GM21381 (cell line): ENCODE results near the gene CBX8.
A peak's percentile ranks its signal among the peaks of the same experiment; 100 is the strongest.

Experiments used
- ATAC-seq: cut with Tn5 transposase; IDR thresholded peaks from one replicate; pipeline ENCODE4 v1.9.1; 2021; ENCODE audit warnings: mild to moderate bottlenecking, moderate library complexity; ENCODE audit not compliant: unreplicated experiment

Gene CBX8

DNA sequence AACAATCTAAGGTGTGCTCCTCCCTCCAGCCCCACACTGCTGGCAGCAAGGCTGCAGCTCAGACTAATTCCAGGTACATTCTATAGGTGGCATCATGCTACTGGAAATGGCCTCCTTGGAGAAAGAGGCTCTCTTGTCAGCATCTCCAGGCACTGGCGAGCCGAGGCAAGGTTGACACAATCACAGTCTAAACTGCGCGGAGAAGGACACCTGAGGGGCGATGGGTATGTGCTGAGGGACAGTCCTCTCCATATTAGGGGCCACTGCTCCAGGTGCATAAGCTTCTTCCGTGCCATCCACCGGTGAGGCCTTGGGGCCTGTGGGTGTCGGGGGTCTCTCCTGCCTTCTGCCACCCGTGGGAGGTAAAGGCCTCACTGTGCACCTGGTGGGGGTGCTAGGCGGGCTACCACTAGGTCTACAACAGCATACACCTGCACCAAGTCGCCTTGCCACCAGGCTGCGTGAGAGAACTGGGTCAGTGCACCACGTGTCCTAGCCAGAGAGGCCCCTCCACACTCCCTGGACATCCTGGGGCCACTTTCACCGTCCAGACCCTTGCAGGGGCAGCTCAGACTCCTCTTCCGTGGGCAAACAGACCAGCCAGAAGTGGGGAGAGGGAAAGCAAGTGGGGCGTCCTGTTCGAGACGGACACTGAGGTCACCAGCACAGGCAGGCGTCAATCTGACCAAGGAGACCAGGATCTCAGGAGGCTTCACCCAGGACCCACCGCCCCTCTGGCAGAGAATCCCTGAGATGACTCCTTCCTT, 12.1 kb upstream of the CBX8 start:
- ATAC-seq, result no peak

- ATAC-seq, result no peak
Measured at GRCh38 chr17:79806863-79807720, 10.2 kb upstream of the CBX8 start.

DNA sequence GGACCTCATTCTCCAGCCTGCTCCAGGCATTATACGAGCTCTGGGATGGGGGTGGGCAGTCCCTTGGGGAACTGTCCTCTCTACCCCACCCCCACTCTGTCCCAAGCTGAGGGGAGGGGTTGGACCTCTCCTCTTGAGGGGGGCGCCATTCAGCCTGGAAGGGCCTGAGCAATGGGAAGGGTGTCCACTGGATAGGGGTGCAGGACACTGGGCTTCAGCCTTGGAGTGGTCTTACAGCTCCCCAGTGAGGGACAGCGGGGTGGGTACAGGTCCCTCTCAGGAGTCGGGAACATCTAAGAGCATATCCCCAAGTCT, 9.5 kb upstream of the CBX8 start:
- ATAC-seq, result no peak

- peak; percentile 3 for ATAC-seq
Measured at GRCh38 chr17:79804856-79805696, 8.2 kb upstream of the CBX8 start.

- ATAC-seq, result peak; percentile 52
Measured at GRCh38 chr17:79803997-79804855, 7.3 kb upstream of the CBX8 start.

- ATAC-seq, result no peak
Measured at GRCh38 chr17:79803421-79803996, 6.6 kb upstream of the CBX8 start.

DNA sequence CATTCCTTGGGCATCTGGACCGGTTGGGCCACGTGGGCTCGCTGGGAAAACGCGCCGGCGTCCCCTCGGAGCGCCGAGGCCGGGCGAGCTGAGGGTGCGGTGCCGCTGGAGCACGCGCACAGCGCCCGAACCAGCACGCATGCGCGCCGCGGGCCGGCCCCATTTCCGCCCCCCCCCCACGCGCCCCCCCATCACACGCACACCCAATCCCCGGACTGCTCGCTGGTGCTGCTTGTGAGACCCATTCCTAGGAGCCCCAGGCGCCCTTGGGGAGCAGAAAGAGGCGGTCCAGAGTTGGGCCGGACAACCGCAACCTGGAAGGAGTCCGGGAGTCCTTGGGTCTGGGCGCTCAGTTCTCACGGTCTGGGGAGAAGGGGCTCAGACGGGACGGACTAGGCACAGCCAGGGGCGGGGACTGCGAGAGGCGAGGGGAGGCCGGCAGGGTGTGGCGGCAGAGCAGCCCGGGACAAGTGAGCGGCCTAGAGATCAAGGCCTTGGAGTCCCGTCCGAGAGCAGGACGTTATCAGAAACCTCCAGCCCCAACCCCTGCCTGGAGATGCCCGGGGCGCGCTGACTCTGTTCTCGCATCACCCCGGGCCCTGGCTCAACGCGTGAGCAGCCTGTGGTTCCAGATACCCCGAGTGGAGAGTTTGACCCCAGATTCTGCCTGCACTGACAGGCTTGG, 6.0 kb upstream of the CBX8 start:
- no peak for ATAC-seq

- no peak for ATAC-seq
Measured at GRCh38 chr17:79802039-79802735, 5.3 kb upstream of the CBX8 start.

DNA sequence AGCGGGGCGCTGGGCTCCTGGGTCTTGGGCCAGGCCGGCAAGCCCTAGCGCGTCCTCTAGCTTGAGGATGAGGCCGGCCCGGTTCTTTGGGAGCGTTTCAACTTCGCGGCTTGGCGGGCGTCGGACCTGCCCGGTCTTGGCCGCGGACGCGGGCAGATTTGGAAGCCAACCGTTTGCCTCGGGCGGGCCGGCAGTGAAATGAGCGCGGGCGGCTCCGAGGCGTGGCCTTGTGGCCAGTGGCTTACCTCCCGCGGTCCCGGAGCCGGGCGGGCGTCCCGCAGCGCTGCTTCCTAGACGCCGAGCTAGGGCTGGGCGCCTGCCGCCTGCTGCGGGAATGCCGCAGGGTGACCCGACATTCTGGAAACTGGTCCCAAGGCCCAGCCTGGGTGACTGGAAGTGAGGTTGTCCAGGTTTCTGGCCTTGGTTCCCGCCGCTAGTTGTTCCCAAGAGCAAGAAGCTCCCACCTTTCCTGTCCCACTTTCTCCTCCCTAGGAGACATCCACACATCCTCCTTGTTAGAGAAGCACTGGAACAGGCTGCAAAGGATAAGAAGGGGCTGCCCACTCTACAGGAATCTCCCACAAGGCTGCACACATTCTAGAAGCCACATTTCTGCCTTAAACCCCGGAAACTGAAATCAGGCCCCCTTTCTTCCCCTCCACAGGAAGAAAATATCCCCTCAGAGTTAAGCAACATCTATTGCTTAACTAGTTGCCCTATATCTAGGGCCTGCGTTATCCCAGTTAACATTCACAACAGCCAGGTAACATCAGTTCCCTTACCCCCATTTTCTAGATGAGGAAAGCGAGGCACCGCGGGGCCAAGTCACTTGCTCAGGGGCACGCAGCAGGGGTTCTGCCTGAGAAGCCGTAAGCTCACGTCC, 4.5 kb upstream of the CBX8 start:
- ATAC-seq, result no peak

DNA sequence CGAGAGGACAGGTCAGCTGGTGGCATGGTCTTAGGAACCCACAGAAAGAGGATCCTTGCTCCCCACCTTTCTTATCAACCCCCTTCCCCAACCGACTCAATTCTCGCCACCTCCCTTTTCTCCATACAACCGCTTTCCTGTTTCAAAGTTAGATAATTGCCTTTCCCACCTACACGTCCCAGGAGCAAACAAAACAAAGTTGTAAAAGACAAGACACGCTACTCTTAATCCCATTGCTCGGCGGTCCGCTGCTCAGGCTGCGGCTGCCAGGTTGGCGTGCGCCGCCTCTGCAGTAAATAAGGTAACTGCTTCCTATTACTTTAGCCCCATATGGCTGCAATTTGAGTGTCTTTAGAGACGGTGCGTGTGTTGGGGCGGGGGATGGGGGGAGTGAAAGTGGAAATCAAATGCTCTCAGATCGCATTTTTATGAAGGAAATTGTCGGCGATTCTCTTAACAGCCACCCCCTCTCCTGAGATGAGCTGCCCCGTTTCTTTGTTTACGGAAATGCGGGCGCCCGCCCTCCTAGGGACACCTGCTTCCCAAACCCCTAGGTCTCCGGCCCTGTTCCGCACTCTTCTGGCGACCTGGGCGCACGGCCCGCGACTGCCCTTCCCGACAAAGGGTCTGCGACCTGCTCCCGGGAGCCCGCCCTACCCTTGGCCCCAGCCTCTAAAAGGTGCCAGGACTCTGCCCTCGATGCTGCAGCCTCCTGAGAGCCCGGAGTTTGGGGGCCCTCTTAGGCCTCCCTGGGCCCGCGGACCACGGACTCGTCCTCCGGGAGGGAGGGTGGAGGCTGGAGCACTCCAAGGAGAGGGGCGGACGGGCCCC, 3.7 kb upstream of the CBX8 start:
- ATAC-seq, result no peak

DNA sequence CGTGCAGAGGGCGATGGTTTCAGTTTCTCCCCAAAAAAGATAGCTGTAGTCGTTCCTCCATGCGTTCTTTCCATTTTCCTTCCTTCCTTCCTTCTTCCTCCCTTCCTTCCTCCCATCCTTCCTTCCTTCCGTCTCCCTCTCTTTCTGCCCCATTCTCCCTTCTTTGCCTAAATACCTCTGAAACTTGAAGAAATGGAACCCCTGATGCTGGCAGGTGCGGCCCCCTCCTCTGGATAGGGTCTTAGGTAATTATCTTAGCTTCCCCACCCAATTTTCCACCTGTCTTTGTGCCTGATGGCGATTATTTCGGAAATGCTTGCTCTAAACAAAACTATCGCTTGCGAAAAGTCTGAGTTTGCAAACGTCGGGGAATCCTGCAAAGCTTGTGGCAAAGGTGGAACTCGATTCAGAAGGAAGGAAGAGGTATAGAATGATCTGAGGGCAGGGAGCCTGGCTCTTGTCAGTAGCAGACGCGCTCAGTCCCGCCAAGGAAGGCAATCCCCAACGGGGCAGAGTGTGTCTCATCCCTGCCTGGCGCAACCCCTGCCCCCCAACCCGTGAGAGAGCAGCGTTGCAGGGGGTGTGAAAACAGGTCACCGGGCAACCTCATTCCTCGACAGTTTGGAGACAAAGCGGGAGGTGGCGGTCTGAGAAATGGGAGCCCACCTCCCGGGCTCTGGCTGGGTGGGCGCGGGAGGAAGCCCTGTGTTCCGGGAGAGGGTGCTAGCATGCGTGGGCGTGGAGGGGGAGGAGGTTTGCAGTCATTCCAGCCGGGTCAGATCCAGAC, 2.9 kb upstream of the CBX8 start:
- no peak for ATAC-seq

DNA sequence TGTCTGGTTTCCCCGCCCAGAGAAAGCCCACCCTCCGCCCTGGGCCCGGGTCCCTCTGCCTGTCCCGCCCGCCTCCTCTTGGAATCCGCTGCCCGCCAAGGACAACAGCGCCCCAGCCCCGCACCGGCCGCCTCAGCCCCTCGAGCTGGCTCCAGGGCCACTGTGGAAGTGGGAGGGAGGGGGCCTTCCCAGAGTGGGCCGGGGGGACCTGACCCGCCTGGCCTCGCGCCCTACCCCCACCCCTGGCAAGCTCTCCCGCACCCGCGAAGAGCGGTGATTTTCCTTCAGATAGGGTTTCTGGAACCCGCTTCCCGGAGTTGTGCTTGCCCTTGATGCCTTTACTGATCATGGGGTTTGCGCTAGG, 2.3 kb upstream of the CBX8 start:
- ATAC-seq, result no peak

DNA sequence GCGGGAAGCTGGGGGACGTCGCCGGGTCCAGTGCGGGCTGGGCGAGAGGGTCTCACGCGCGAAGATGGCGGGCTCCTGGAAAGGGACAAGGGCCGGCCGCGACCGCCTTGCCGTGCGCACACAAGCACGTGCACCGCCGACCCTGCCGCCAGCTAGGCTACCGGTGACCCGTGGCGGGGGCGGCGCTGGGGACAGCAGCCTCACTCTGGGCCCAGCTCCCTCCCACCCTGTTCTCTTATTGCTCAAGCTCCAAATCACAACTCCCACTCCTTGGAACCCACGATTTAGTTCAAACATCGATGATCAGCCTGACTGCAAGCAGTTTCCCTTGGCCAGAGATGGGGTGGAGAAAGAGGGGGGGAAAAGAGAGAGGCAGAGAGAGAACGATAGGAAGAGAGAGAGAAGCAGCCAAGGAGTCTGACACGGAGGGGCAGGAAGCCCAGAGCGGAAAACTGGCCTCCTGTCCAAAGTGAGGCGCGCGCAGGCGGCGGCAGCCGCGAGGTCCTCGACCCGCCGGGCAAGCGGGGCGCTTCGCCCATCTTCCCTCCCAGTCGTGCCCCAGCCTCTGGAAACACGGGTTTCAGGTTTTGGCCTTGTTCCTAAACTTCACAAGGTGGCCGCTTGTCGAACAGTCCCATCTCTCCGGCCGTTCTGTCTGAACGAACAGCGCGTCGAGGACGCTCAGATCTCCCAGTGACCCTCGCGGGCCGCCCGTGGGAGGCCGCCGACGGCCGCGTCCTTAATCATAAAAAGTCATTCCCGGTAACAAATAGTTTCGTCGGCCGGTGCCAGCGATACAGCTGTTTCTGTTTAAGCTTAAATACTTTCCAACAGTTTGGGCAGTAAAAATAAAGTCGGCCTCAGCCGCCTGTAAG, 1.7 kb upstream of the CBX8 start:
- ATAC-seq, result no peak

DNA sequence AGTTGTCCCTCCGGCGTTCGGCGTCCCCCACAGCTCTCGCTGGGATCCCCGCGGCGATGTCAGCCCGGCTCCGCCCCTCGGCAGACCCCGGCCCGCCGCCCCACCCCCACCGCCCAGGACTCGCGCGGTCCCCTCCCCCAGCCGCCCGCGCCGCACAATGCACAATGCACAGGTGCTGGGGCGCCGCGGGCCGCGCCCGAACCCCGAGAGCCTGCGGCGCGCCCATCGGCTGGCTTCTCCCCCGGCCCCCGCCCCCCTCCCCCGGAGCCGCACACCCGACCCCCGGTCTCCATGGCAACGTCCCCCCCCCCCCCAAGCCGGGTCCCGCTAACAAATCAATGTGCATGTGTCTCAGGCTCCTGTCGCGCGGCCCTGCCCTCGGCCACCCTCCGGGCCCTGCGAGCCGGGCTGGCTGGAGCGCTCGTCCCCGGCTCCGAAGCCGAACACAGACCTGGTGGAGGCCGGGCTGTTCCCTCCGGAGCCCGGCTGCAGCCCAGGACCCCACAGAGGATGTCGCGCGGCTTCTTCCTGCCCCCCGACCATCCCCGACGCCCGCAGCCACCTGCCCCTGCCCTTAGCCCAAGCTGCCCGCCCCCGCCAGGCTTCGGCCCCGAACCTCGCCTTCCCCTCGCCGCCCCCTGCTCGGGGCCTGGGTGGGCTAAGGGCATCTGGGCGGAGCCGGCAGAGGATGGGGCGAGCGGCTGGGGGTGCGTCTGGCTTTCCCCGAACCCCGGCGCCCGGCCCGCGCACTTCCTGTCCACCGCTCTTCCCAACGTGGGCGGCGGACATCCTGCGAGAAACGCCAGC, 818 bp upstream of the CBX8 start:
- ATAC-seq, result no peak

- no peak for ATAC-seq
Measured at GRCh38 chr17:79796444-79796762, 474 bp downstream of the CBX8 start.
